ENCODE results near the gene FADS6.

FADS6 gene

GRCh38 chr17:74865504-74866197, 27.8 kb downstream of the FADS6 start:
- no peak for DNase-seq

GRCh38 chr17:74864866-74865395, 28.5 kb downstream of the FADS6 start:
- DNase-seq, result peak; percentile 35 to 59 (median 43)

GRCh38 chr17:74864297-74864865, 29.1 kb downstream of the FADS6 start:
- no peak for DNase-seq

GRCh38 chr17:74863420-74864296, 29.8 kb downstream of the FADS6 start:
- no peak for DNase-seq

- no peak for DNase-seq
Measured at GRCh38 chr17:74862919-74863318, 30.5 kb downstream of the FADS6 start.

- DNase-seq, result peak; percentile 34 to 48 (median 44)
Measured at GRCh38 chr17:74862108-74862901, 31.1 kb downstream of the FADS6 start.

- DNase-seq, result no peak
Measured at GRCh38 chr17:74861662-74862107, 31.7 kb downstream of the FADS6 start.

GRCh38 chr17:74860872-74861661, 32.4 kb downstream of the FADS6 start:
- DNase-seq, result no peak

GRCh38 chr17:74860229-74860871, 33.1 kb downstream of the FADS6 start:
- no peak for DNase-seq

GRCh38 chr17:74859459-74860228, 33.8 kb downstream of the FADS6 start, which contains the start of gene GRIN2C:
Gene GRIN2C (minus strand): TSS chr17:74859885. CDS start chr17:74855092, 4,793 bp downstream.
- no peak for DNase-seq

GRCh38 chr17:74858672-74859458, 34.6 kb downstream of the FADS6 start:
- no peak for DNase-seq

- DNase-seq, result no peak
Measured at GRCh38 chr17:74857191-74857590, 36.2 kb downstream of the FADS6 start.

- DNase-seq, result no peak
Measured at GRCh38 chr17:74856112-74856511, 37.3 kb downstream of the FADS6 start.

- no peak for DNase-seq
Measured at GRCh38 chr17:74855323-74855722, 38.1 kb downstream of the FADS6 start.

GRCh38 chr17:74854792-74855191, 38.6 kb downstream of the FADS6 start:
- no peak for DNase-seq

- DNase-seq, result no peak
Measured at GRCh38 chr17:74853669-74854068, 39.8 kb downstream of the FADS6 start.

GRCh38 chr17:74853048-74853397, 40.4 kb downstream of the FADS6 start:
- no peak for DNase-seq

- DNase-seq, result peak in 3 of 4 experiments; percentile 16 to 44 (median 39)
Measured at GRCh38 chr17:74852237-74853047, 41.0 kb downstream of the FADS6 start.
